Hippocampal formation (tissue), 2 donors: ENCODE measurements around the gene CFHR2.
"Not testable (repeated sequence)": the region's sequence is repeated elsewhere in the genome, so short reads cannot be mapped to it uniquely, and the experiment has no call there.

Experiments used
- DNase-seq, 2 donors: peaks; one replicate each; lab custom pipeline; 2025; lab: John Stamatoyannopoulos, UW

CFHR2 gene

GRCh38 chr1:196943568-196943967 lies at the start of gene CFHR2:
TSS of gene CFHR2 (plus strand) at chr1:196943738. CDS start at chr1:196943881, 143 bp downstream.
- DNase-seq = not testable (repeated sequence)

DNA sequence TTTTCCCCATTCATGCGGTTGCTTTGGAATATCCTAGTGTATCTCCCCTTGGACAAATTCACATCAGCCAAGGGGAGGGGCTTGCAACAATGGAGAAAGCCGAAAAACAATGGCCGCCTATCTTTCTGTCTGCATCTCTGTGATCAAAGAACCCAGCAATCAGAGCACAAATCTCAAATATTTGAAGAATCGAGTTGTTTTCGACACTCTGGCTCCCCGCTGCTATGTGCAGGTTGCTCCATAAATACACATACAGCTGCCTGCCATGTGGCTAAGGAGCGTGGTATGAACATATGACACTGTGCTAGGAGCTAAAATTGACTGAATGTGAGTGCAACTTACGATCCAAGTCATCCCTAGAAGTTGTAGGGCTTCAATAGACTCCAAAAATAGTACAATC lies 47.2 kb upstream of the CFHR2 start:
- DNase-seq = no peak

DNA sequence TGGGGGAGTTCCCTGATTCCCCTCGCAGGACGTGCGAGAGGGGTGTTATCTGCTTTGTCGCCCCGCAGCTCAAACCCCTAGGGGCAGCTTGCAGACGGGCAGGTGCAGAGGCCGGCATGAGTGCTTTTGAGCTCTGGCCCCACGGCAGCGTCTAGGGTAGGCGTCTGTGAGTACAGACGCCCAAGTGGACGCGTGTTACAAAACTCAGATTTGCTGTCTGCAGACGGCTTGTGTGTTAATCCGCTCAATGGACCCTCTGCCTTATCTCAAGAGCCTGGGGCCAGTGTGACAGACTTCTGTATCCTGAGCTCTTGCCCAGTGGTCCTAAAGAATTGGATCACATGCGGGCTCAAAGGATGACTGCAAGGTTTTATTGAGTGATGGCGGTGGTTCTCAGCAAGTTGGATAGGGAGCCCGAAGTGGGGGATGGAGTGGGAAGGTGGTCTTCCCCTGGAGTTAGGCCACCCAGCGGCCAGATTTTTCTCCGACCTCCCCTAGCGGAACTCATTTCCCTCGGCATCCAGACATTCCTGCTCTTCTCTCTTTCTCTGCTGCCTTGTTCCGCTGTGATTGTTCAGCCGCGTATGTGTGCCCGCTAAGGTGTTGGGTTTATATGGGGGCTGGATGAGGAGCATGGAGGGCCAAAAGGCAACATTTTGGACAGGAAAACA lies 46.2 kb upstream of the CFHR2 start:
- no peak for DNase-seq

DNA sequence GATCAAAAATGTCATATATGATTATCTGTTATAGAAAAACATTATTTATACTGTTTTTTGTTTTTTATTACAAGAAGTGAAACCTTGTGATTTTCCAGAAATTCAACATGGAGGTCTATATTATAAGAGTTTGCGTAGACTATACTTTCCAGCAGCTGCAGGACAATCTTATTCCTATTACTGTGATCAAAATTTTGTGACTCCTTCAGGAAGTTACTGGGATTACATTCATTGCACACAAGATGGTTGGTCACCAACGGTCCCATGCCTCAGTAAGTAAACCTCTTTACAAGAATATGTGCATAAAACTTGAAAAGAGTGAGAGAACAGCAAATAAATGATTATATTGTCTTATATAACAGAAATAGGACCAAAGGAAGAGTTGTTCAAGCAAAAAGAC lies 41.2 kb upstream of the CFHR2 start:
- no peak for DNase-seq

DNA sequence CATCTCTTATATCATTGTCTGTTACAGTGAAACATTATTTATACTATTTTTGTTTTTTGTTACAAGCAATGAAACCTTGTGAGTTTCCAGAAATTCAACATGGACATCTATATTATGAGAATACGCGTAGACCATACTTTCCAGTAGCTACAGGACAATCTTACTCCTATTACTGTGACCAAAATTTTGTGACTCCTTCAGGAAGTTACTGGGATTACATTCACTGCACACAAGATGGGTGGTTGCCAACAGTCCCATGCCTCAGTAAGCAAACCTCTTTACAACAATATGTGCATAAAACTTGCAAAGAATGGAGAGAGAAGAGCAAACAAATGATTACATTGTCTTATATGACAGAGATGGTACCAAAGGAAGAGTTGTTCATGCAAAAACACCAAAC lies 33.3 kb upstream of the CFHR2 start:
- DNase-seq = no peak

DNA sequence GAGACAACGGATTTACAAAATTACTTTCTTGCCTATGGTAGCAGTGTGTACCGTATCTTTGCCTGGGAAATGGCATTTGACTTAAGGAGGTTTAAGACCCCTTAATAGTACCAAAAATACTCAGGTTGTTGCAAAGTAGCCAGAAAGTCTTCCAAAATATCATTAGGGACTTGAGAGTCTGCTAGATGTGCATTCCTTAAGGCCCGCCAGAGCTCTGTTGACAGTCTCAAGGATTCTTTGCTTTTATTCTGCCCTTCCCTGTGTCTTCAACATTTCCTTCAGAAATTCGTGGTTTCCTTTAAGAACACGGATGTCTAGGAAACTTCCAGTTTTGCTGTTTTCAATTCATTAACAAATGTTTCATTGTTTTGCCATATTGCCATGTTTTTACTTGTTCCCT lies 31.3 kb upstream of the CFHR2 start:
- not testable (repeated sequence) for DNase-seq

GRCh38 chr1:196926839-196927238 lies 16.7 kb upstream of the CFHR2 start:
- DNase-seq = not testable (repeated sequence)

DNA sequence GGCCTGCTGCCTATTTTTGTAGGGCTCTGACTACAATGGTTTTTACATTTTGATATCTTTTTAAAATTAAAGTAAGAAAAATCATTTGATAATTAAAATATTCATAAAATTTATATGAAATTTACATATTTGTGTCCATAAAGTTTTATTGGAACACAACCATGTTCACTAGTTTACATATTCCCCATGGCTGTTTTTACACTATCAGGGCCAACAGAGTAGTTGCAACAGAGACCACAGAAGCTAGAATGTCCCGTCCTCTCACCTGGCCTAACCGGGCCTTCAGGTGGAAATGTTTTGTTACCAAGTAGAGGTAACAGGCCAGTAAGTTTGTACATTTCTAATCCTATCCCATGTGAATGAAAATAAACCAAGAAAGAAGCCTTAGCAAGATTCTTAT lies 10.7 kb upstream of the CFHR2 start:
- not testable (repeated sequence) for DNase-seq

DNA sequence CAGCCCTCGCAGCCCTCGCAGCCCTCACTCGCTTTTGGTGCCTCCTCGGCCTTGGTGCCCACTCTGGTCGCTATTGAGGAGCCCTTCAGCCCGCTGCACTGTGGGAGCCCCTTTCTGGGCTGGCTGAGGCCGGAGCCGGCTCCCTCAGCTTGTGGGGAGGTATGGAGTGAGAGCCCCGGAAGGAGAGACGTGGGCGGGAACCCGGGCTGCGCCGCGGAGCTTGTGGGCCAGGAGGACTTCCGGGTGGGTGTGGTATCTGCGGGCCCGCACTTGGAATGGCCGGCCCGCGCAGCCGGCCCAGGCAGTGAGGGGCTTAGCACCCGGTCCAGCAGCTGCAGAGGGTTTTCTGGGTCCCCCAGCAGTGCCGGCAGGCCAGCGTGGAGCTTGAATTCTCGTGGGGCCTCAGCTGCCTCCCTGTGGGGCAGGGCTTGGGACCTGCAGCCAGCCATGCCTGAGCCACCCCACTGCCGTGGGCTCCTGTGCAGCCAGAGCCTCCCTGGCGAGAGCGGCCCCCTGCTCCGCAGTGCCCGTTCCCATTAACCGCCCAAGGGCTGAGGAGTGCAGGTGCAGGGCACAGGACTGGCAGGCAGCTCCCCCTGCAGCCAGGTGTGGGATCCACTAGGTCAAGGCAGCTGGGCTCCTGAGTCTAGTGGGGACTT lies 9.9 kb upstream of the CFHR2 start:
- no peak for DNase-seq

DNA sequence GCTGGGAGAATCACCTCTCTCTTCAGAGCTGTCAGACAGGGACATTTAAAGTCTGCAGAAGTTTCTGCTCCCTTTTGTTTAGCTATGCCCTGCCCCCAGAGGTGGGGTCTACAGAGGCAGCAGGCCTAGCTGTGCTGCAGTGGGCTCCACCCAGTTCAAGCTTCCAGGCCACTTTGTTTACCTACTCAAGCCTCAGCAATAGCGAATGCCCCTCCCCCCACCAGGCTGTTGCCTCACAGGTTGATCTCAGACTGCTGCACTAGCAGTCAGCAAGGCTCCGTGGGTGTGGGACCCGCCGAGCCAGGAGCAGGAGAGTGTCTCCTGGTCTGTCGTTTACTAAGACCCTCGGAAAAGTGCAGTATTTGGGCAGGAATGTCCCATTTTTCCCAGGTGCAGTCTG lies 2.1 kb upstream of the CFHR2 start:
- not testable (repeated sequence) for DNase-seq

GRCh38 chr1:196951711-196952394 lies 8.3 kb downstream of the CFHR2 start:
- DNase-seq = no peak

DNA sequence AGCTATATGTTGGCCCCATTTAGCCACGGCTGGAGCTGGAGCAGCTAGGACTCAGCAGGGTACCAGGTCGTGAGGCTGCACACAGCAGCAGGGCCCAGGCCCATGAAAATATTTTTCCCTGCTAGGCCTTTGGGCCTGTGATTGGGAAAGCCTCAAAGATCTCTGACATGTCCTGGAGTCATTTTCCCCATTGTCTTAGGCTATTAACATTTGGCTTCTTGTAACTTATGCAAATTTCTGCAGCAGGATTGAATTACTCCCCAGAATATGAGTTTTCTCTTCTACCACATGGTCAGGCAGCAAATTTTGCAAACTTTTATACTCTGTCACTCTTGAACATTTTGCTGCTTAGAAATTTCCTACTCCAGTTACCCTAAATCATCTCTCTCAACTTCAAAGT lies 11.2 kb downstream of the CFHR2 start:
- DNase-seq = no peak

DNA sequence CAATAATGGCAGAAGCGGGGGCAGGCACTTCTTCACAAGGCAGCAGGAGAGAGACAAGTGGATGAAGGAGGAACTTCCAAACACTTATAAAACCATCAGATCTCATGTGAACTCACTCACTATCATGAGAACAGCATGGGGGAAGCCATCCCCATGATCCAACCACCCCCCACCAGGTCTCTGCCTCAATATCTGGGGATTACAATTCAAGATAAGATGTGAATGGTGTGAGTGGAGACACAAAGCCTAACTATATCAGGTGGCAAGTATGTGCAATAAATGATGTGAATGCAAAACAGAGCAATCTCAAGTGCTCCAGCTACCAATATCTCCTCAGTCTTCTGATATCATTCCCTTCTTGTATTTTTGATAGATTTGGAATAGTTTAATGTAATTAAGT lies 12.4 kb downstream of the CFHR2 start:
- no peak for DNase-seq

DNA sequence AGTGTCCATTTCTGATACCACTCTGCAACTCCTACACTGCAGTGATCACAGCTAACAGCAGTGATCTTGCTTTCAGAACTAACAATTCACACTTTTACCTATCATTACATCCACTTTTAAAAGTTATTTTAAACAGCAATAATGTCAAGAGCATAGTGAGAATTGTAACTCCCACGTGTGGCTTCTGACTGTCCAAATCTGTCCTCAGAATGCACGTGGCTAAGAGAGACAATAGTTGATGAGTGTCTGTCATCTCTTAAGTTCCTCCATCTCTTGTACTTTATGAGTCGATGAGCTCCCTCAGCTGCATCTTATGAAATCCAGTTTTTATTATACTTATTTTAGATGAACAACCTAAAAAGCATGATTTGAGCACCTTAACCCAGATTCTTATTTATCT lies 17.3 kb downstream of the CFHR2 start:
- DNase-seq = no peak

DNA sequence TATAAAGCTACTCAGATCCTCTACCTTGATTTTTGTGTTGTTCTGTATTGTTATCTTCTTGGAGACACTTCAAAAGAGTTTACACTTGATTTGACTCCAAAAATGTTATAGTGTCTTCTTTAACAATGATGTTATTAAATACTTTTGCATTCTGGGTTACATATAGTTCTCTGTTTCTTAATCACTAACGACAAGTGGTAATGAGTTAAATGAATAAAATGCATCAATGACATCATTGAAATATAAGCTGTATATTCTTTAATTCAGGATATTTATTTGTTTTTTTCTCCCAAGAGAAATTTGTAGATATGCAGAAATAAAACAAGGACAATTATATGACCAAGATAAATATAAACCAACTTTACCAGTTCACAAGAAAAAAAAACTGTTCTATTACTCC lies 26.6 kb downstream of the CFHR2 start:
- no peak for DNase-seq

DNA sequence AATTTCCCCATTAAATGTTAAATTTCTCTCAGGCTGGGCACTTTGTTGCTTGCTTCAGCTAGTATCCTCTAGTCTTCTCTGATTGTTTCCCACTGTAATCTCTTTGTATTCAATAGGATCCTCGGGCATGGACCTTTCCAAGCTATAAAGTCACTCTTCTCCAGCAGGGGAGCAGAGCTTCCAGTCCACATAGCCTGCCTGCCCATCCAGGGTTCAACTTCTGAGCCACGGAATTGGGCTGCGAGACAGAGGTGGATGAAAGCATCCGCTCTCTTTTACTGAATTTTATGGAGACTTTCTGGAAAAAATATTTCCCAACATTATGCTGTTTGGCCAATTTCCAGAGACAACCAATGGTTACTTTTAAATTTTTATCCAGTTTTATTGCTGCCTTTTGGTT lies 32.7 kb downstream of the CFHR2 start:
- DNase-seq = no peak

- no peak for DNase-seq
Observed at GRCh38 chr1:196977278-196977677, 33.7 kb downstream of the CFHR2 start, which contains the start of gene CFHR5. TSS of gene CFHR5 (plus strand) at chr1:196977556. CDS start at chr1:196977665, 109 bp downstream.

- DNase-seq = no peak
Observed at GRCh38 chr1:196980859-196981258, 37.3 kb downstream of the CFHR2 start.

- not testable (repeated sequence) for DNase-seq
Observed at GRCh38 chr1:196982247-196982646, 38.7 kb downstream of the CFHR2 start.

DNA sequence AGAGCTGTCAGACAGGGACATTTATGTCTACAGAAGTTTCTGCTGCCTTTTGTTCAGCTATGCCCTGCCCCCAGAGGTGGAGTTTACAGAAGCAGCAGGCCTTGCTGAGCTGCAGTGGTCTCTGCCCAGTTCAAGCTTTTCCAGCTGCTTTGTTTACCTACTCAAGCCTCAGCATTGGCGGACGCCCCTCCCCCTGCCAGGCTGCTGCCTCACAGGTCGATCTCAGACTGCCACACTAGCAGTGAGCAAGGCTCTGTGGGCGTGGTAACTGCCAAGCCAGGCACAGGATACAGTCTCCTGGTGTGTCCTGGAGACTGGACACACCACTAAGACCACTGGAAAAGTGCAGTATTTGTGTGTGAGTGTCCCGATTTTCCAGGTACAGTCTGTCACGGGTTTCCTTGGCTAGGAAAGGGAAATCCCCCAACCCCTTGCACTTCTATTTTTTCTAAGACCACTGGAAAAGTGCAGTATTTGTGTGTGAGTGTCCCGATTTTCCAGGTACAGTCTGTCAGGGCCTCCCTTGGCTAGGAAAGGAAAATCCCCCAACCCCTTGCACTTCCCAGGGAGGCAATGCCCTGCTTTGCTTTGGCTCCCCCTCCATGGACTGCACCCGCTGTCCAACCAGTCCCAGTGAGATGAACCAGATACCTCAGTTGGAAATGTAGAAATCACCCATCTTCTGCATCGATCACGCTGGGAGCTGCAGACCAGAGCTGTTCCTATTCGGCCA lies 48.5 kb downstream of the CFHR2 start:
- not testable (repeated sequence) for DNase-seq

DNA sequence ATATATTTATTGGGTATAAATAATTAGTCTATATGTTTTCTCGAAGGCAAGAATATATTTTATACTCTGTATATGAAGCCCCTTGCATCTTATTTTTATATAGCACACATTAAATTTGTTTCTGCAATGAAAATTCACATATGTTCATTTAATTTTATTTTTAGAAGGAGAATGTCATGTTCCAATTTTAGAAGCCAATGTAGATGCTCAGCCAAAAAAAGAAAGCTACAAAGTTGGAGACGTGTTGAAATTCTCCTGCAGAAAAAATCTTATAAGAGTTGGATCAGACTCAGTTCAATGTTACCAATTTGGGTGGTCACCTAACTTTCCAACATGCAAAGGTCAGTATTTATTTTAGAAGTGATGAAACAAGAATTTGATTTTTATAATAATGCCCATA lies 50.4 kb downstream of the CFHR2 start:
- DNase-seq = no peak

DNA sequence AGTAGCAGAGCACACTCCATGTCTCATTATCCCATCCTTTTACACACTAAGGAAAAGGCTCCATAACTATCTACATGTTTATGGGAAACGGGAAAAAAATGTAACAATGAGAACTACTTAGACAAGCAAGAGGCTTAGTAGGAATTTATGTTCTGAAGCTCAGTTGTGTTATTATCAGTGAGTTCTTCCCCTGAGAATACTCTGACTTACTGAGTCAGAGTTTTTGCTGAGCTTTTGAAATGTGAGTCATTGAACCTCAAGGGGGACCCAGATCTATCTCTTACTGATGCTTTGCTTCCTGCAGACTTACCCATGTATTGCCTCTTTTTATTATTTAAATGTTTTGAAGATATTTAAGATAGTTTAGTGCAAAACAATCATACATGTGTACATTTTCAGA lies 53.9 kb downstream of the CFHR2 start:
- no peak for DNase-seq
